Hepatocyte (in vitro differentiated cells): ENCODE measurements around the gene CHRM1. TPM values are rescaled to one million over a fixed set of nuclear protein-coding genes. Genes with fewer than 3 reads are reported as not detected.

ENCODE experiments used
- DNase-seq: peaks from one replicate; pipeline ENCODE4 v3.0.0-alpha.2; 2016; ENCODE audit warnings: low spot score
- H2AFZ ChIP-seq: fragments of 200-600 bp; sonication (generic); 2 replicates; pipeline ENCODE4 v1.6.0; 2016; ENCODE audit warnings: antibody characterized with exemption, mild to moderate bottlenecking
- H3K27ac ChIP-seq: fragments of 200-600 bp; sonication (generic); 2 replicates; pipeline ENCODE4 v1.5.1; 2016; ENCODE audit warnings: mild to moderate bottlenecking
- H3K27me3 ChIP-seq: fragments of 200-600 bp; sonication (generic); 2 replicates; pipeline ENCODE4 v1.6.1; 2016
- H3K36me3 ChIP-seq: fragments of 200-600 bp; sonication (generic); replicated peaks from 2 replicates; pipeline ENCODE4 v1.5.1; 2016; ENCODE audit warnings: low read depth; ENCODE audit not compliant: insufficient read depth
- H3K4me1 ChIP-seq: fragments of 200-600 bp; sonication (generic); 2 replicates; pipeline ENCODE4 v1.5.1; 2016; ENCODE audit warnings: mild to moderate bottlenecking, moderate library complexity; ENCODE audit not compliant: insufficient read depth
- H3K4me2 ChIP-seq: fragments of 200-600 bp; sonication (generic); 2 replicates; pipeline ENCODE4 v1.6.0; 2016
- H3K4me3 ChIP-seq: fragments of 200-600 bp; sonication (generic); 2 replicates; pipeline ENCODE4 v1.5.1; 2016; ENCODE audit warnings: mild to moderate bottlenecking
- H3K79me2 ChIP-seq: fragments of 200-600 bp; sonication (generic); 2 replicates; pipeline ENCODE4 v1.6.0; 2017; ENCODE audit warnings: mild to moderate bottlenecking
- H3K9me2 ChIP-seq: fragments of 200-600 bp; sonication (generic); replicated peaks from 2 replicates; pipeline ENCODE4 v1.6.0; 2017; ENCODE audit warnings: mild to moderate bottlenecking; ENCODE audit not compliant: insufficient read depth
- H3K9me3 ChIP-seq: fragments of 200-600 bp; sonication (generic); 2 replicates; pipeline ENCODE4 v1.5.1; 2016; ENCODE audit warnings: low read depth, mild to moderate bottlenecking
- H4K20me1 ChIP-seq: fragments of 200-600 bp; sonication (generic); 2 replicates; pipeline ENCODE4 v1.6.0; 2016; ENCODE audit warnings: mild to moderate bottlenecking; ENCODE audit not compliant: insufficient read depth, poor library complexity, severe bottlenecking
- CTCF ChIP-seq: fragments of 200-600 bp; sonication (generic); IDR thresholded peaks from 2 replicates; pipeline ENCODE4 v1.5.1; 2016; ENCODE audit warnings: antibody characterized with exemption, mild to moderate bottlenecking; ENCODE audit not compliant: poor library complexity
- EZH2 ChIP-seq: fragments of 200-600 bp; sonication (generic); IDR thresholded peaks from 2 replicates; pipeline ENCODE4 v1.6.1; 2016; ENCODE audit warnings: antibody characterized with exemption, mild to moderate bottlenecking, borderline replicate concordance
- EZH2phosphoT487 ChIP-seq: fragments of 200-600 bp; sonication (generic); IDR thresholded peaks from one replicate; pipeline ENCODE4 v1.6.1; 2018; ENCODE audit warnings: antibody characterized with exemption, mild to moderate bottlenecking, low read depth, moderate library complexity; ENCODE audit not compliant: unreplicated experiment, severe bottlenecking
- WGBS: methylation state at CpG from one replicate; pipeline ENCODE4 v1.1.6; 2016; ENCODE audit warnings: low lambda C conversion rate; ENCODE audit errors: missing lambda C conversion rate; 5-methylcytosine and 5-hydroxymethylcytosine counted together
- polyA plus RNA-seq: library from polyadenylated mRNA; unstranded; fragments of >200 nt; fragmentation: Nextera tagmentation; extraction: Ambion mirVana; gene quantifications from 2 replicates; pipeline ENCODE4 v1.2.1, GENCODE V29; 2016
- total RNA-seq: library from RNA; depleted of rRNA; stranded (reverse); fragments of >200 nt; gene quantifications from 2 replicates; pipeline ENCODE4 v1.2.3, GENCODE V29; 2014

The CHRM1 gene
- total and polyA plus RNA-seq, 2 experiments from 2014 or later, result not detected

DNA sequence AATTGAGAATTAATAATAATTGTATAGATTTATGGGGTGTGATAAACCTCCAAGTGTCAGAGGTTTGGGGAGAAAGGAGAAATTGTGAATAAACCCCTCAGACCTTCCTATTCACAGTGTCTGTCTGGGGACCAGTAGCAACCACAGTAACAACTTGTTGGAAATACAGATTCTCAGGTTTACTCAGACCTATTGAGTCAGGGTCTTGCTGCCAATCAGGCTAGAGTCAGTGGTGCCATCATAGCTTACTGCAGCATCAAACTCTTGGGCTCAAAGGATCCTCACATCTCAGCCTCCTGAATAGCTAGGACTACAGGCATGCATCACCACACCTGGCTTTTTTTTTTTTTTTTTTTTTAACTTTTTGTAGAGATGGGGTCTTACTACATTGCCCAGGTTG lies 23.1 kb downstream of the CHRM1 start:
- Histone ChIP-seq H3K4me3 (no peak overlapping the region), H3K27me3 (no peaks in the 10 kb centered on the region), H3K79me2 (no peaks in the 10 kb centered on the region), H2AFZ (no peak overlapping the region), H3K27ac (no peak overlapping the region), H3K9me3 (no peaks in the 10 kb centered on the region), H3K9me2 (no peaks in the 10 kb centered on the region), H3K4me2 (no peak overlapping the region), H3K4me1 (no peaks in the 10 kb centered on the region), H3K36me3 (no peaks in the 10 kb centered on the region), H4K20me1 (no peaks in the 10 kb centered on the region)
- no peak for DNase-seq
- no peak for TF ChIP-seq EZH2phosphoT487

- Histone ChIP-seq H3K9me3 (no peaks in the 10 kb centered on the region), H3K27me3 (no peaks in the 10 kb centered on the region), H3K4me2 (no peak overlapping the region), H3K9me2 (no peaks in the 10 kb centered on the region), H3K4me1 (no peaks in the 10 kb centered on the region), H4K20me1 (no peaks in the 10 kb centered on the region), H3K79me2 (no peaks in the 10 kb centered on the region), H2AFZ (no peak overlapping the region), H3K27ac (no peak overlapping the region), H3K4me3 (no peak overlapping the region), H3K36me3 (no peaks in the 10 kb centered on the region)
- WGBS, result 33% methylated on average over 2 of the region's 2 CpGs
- TF ChIP-seq CTCF, result no peak
- no peak for TF ChIP-seq EZH2
- TF ChIP-seq EZH2phosphoT487, result no peak
- no peak for DNase-seq
Measured at GRCh38 chr11:62897311-62897710, 23.9 kb downstream of the CHRM1 start.

- no peak overlapping the region for H3K27ac ChIP-seq
- H3K27me3 ChIP-seq, result no peaks in the 10 kb centered on the region
- no peak overlapping the region for H3K4me2 ChIP-seq
- no peak overlapping the region for H2AFZ ChIP-seq
- no peak for DNase-seq
- H3K36me3 ChIP-seq, result no peaks in the 10 kb centered on the region
- TF ChIP-seq EZH2phosphoT487 (no peak), EZH2 (no peak), CTCF (no peak)
- H3K4me3 ChIP-seq, result no peak overlapping the region
- H4K20me1 ChIP-seq, result no peaks in the 10 kb centered on the region
- 81% methylated on average over 10 of the region's 10 CpGs for WGBS
- no peaks in the 10 kb centered on the region for H3K9me3 ChIP-seq
- H3K79me2 ChIP-seq, result no peaks in the 10 kb centered on the region
- peaks cover 5% of the 10 kb centered on the region for H3K4me1 ChIP-seq
- H3K9me2 ChIP-seq, result no peaks in the 10 kb centered on the region
Measured at GRCh38 chr11:62896049-62896448, 25.1 kb downstream of the CHRM1 start.

GRCh38 chr11:62895501-62895900 lies 25.7 kb downstream of the CHRM1 start:
- Histone ChIP-seq H3K4me1 (peaks cover 11% of the 10 kb centered on the region), H3K36me3 (no peaks in the 10 kb centered on the region), H3K4me3 (no peak overlapping the region), H3K9me2 (no peaks in the 10 kb centered on the region), H3K9me3 (no peaks in the 10 kb centered on the region), H3K4me2 (no peak overlapping the region), H3K27ac (no peak overlapping the region), H3K27me3 (no peaks in the 10 kb centered on the region), H4K20me1 (no peaks in the 10 kb centered on the region), H3K79me2 (no peaks in the 10 kb centered on the region), H2AFZ (no peak overlapping the region)
- TF ChIP-seq CTCF, result no peak
- TF ChIP-seq EZH2phosphoT487, result no peak
- TF ChIP-seq EZH2, result no peak
- 79% methylated on average over 6 of the region's 6 CpGs for WGBS
- no peak for DNase-seq
